Panc1 (cell line): ENCODE measurements around the gene DENND1C.

Source experiments
- POLR2AphosphoS5 ChIP-seq: IDR thresholded peaks from 2 replicates; pipeline ENCODE4 v1.6.1; 2012; ENCODE audit warnings: mild to moderate bottlenecking, low read depth, low read length, moderate library complexity
- SIN3A ChIP-seq: IDR thresholded peaks from 2 replicates; pipeline ENCODE4 v1.6.1; 2012; ENCODE audit warnings: low read depth, mild to moderate bottlenecking, low read length, moderate library complexity, borderline replicate concordance; ENCODE audit not compliant: insufficient read depth
- TCF7L2 ChIP-seq: IDR thresholded peaks from 2 replicates; pipeline ENCODE4 v1.6.1; 2011; ENCODE audit warnings: mild to moderate bottlenecking, low read depth, low read length, inconsistent platforms
- TF ChIP-seq, protein P1 (sequence below), 2 experiments: IDR thresholded peaks; 2 replicates each; pipeline ENCODE4 v1.6.1; 2011 to 2012; ENCODE audit warnings: low read depth in 2 of 2, control low read depth in 1 of 2, low read length in 1 of 2, mild to moderate bottlenecking in 1 of 2, moderate library complexity in 1 of 2; ENCODE audit not compliant: insufficient read depth in 1 of 2
- TF ChIP-seq, protein P2 (sequence below): fragments of 450-650 bp; IDR thresholded peaks from 2 replicates; pipeline ENCODE4 v1.5.1; 2017; ENCODE audit warnings: mild to moderate bottlenecking

DNA sequence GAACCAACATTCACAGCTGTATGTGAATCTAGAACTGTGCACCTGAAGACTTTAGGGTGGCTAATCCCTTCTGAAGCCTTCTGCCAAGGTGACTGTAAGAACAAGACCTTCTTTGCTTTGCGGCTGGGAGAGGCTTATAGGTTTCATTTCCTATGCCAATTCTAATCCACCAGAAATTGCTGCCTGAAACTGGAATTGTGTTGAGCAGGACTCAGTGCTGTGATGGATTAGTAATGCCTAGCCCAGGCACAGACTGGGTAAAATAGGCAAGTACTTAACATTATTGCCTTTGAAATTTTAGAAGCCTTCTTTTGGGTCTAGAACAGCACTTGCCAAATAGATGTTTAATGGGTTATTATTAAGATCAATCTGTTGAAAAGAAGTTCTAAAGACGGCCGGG, 33.5 kb downstream of the DENND1C start:
- TF ChIP-seq, protein P1, sequence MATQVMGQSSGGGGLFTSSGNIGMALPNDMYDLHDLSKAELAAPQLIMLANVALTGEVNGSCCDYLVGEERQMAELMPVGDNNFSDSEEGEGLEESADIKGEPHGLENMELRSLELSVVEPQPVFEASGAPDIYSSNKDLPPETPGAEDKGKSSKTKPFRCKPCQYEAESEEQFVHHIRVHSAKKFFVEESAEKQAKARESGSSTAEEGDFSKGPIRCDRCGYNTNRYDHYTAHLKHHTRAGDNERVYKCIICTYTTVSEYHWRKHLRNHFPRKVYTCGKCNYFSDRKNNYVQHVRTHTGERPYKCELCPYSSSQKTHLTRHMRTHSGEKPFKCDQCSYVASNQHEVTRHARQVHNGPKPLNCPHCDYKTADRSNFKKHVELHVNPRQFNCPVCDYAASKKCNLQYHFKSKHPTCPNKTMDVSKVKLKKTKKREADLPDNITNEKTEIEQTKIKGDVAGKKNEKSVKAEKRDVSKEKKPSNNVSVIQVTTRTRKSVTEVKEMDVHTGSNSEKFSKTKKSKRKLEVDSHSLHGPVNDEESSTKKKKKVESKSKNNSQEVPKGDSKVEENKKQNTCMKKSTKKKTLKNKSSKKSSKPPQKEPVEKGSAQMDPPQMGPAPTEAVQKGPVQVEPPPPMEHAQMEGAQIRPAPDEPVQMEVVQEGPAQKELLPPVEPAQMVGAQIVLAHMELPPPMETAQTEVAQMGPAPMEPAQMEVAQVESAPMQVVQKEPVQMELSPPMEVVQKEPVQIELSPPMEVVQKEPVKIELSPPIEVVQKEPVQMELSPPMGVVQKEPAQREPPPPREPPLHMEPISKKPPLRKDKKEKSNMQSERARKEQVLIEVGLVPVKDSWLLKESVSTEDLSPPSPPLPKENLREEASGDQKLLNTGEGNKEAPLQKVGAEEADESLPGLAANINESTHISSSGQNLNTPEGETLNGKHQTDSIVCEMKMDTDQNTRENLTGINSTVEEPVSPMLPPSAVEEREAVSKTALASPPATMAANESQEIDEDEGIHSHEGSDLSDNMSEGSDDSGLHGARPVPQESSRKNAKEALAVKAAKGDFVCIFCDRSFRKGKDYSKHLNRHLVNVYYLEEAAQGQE (IDR thresholded peaks at IDR 0.05; ENCODE audit: insufficient read depth in 1 of 2, low read depth in 2 of 2, low read length in 1 of 2) = no peak
- TF ChIP-seq, protein P2, sequence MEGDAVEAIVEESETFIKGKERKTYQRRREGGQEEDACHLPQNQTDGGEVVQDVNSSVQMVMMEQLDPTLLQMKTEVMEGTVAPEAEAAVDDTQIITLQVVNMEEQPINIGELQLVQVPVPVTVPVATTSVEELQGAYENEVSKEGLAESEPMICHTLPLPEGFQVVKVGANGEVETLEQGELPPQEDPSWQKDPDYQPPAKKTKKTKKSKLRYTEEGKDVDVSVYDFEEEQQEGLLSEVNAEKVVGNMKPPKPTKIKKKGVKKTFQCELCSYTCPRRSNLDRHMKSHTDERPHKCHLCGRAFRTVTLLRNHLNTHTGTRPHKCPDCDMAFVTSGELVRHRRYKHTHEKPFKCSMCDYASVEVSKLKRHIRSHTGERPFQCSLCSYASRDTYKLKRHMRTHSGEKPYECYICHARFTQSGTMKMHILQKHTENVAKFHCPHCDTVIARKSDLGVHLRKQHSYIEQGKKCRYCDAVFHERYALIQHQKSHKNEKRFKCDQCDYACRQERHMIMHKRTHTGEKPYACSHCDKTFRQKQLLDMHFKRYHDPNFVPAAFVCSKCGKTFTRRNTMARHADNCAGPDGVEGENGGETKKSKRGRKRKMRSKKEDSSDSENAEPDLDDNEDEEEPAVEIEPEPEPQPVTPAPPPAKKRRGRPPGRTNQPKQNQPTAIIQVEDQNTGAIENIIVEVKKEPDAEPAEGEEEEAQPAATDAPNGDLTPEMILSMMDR = no peak
- TF ChIP-seq POLR2AphosphoS5 (no peak), SIN3A (no peak), TCF7L2 (no peak)
